22Rv1 (cell line): Measurements from ENCODE around the gene ELMO3.

Source experiments
- H3K27ac ChIP-seq: fragments of 450-650 bp; 2 replicates; pipeline ENCODE4 v1.5.1; 2017
- CTCF ChIP-seq: fragments of 450-650 bp; IDR thresholded peaks from 2 replicates; pipeline ENCODE4 v1.5.1; 2017; ENCODE audit warnings: mild to moderate bottlenecking
- ZFX ChIP-seq: fragments of 450-650 bp; IDR thresholded peaks from 2 replicates; pipeline ENCODE4 v1.6.1; 2017; ENCODE audit warnings: antibody characterized with exemption, borderline replicate concordance

The ELMO3 gene

GRCh38 chr16:67154578-67155294 lies 44.2 kb upstream of the ELMO3 start:
- no peak overlapping the region for H3K27ac ChIP-seq
- TF ChIP-seq CTCF (no peak), ZFX (no peak)

GRCh38 chr16:67155295-67156142 lies 43.4 kb upstream of the ELMO3 start:
- TF ChIP-seq CTCF (peak; percentile 99), ZFX (no peak)
- no peak overlapping the region for H3K27ac ChIP-seq

- H3K27ac ChIP-seq = no peak overlapping the region
- no peak for TF ChIP-seq ZFX
- TF ChIP-seq CTCF = no peak
Observed at GRCh38 chr16:67156143-67156844, 42.6 kb upstream of the ELMO3 start.

GRCh38 chr16:67157106-67157748 lies 41.7 kb upstream of the ELMO3 start:
- TF ChIP-seq ZFX (no peak), CTCF (no peak)
- peak overlapping the region; percentile 29; the same call in 1 of the 2 replicates for H3K27ac ChIP-seq

DNA sequence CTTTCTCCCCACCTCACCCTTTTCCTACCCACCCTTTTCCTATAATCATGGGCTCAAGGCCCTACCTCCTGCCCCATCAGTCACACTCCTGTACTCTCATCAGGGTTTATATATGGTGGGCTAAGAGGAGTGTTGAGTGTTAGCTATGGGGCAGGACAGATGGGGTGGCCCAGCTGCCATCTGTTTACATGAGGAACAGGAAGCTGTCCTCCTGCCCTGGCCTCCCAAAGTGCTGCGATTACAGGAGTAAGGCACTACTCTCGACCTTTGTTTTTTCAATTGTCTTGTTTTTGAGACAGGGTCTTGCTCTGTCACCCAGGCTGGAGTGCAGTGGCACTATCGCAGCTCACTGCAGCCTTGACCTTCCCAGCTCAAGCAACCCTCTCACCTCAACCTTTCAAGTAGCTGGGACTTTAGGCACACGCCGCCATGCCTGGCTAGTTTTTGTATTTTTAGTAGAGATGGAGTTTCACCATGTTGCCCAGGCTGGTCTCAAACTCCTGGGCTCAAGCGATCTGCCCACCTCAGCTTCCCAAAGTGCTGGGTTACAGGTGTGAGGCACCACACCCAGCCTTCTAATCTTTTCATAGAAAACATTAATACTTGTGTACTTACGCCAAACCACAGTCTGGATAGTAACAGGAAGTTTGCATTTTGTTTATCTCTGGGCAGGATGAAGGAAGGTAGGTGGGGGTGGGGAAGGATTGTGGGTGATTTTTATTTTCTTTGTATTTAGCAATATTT lies 40.9 kb upstream of the ELMO3 start:
- peak overlapping the region; percentile 29 for H3K27ac ChIP-seq

More for the DNA sequence above, 40.9 kb upstream of the ELMO3 start:
- TF ChIP-seq CTCF (no peak), ZFX (no peak)
